GM12874 (cell line): Measurements from ENCODE around the gene AKAP7.

ENCODE experiments used
- CTCF ChIP-seq: IDR thresholded peaks from 2 replicates; pipeline ENCODE4 v1.5.1; 2011; ENCODE audit warnings: low read depth, mild to moderate bottlenecking, control low read depth, low read length, moderate library complexity; ENCODE audit not compliant: insufficient read depth

AKAP7 gene

GRCh38 chr6:131124336-131125071 lies 10.8 kb upstream of the AKAP7 start:
- TF ChIP-seq CTCF = no peak

- TF ChIP-seq CTCF = no peak
Measured at GRCh38 chr6:131125431-131125830, 9.8 kb upstream of the AKAP7 start.

GRCh38 chr6:131129689-131130553 lies 5.3 kb upstream of the AKAP7 start:
- no peak for TF ChIP-seq CTCF

GRCh38 chr6:131130554-131130940 lies 4.7 kb upstream of the AKAP7 start:
- no peak for TF ChIP-seq CTCF

GRCh38 chr6:131132360-131132759 lies 2.9 kb upstream of the AKAP7 start:
- TF ChIP-seq CTCF = no peak

GRCh38 chr6:131134220-131134979 lies 867 bp upstream of the AKAP7 start:
- TF ChIP-seq CTCF = no peak

GRCh38 chr6:131134980-131135243 lies 355 bp upstream of the AKAP7 start:
- TF ChIP-seq CTCF = no peak
